GM13976 (cell line): ENCODE measurements around the gene BCAN.

Experiments used
- DNase-seq: peaks from one replicate; pipeline ENCODE4 v3.0.0; 2012; ENCODE audit warnings: low spot score
- in situ Hi-C: fragments of 300-500 bp; cut with MboI; formaldehyde crosslinking; loops from one replicate; pipeline ENCODE4 v1.12.0; 2022; ENCODE audit warnings: low sequenced_read_pairs, mixed read lengths, inconsistent platforms; ENCODE audit not compliant: unreplicated experiment
- TF ChIP-seq, protein P1 (sequence below): IDR thresholded peaks from 2 replicates; pipeline ENCODE4 v1.5.1; 2012; ENCODE audit warnings: borderline replicate concordance, mild to moderate bottlenecking; ENCODE audit not compliant: insufficient read depth; ENCODE audit errors: extremely low read depth, missing control alignments, control extremely low read depth

Gene BCAN

GRCh38 chr1:156646738-156647211 is 4.9 kb downstream of the BCAN start:
- in situ Hi-C loops, result no loop called here
- TF ChIP-seq, protein P1, sequence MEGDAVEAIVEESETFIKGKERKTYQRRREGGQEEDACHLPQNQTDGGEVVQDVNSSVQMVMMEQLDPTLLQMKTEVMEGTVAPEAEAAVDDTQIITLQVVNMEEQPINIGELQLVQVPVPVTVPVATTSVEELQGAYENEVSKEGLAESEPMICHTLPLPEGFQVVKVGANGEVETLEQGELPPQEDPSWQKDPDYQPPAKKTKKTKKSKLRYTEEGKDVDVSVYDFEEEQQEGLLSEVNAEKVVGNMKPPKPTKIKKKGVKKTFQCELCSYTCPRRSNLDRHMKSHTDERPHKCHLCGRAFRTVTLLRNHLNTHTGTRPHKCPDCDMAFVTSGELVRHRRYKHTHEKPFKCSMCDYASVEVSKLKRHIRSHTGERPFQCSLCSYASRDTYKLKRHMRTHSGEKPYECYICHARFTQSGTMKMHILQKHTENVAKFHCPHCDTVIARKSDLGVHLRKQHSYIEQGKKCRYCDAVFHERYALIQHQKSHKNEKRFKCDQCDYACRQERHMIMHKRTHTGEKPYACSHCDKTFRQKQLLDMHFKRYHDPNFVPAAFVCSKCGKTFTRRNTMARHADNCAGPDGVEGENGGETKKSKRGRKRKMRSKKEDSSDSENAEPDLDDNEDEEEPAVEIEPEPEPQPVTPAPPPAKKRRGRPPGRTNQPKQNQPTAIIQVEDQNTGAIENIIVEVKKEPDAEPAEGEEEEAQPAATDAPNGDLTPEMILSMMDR, result no peak
- DNase-seq, result no peak

- TF ChIP-seq, protein P1, result no peak
- in situ Hi-C loops, result no loop called here
- no peak for DNase-seq
Measured at GRCh38 chr1:156647351-156647750, 5.4 kb downstream of the BCAN start.

DNA sequence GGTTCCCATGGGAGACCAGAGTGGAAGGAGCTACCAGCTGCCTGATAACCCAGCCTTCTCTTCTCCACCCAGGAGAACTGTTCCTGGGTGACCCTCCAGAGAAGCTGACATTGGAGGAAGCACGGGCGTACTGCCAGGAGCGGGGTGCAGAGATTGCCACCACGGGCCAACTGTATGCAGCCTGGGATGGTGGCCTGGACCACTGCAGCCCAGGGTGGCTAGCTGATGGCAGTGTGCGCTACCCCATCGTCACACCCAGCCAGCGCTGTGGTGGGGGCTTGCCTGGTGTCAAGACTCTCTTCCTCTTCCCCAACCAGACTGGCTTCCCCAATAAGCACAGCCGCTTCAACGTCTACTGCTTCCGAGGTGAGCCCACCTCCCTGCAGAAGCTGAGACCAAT is 6.6 kb downstream of the BCAN start:
- TF ChIP-seq, protein P1, result no peak
- in situ Hi-C loops, result no loop called here
- DNase-seq, result no peak

GRCh38 chr1:156648951-156649350 is 7.0 kb downstream of the BCAN start:
- in situ Hi-C loops, result no loop called here
- TF ChIP-seq, protein P1, result no peak
- no peak for DNase-seq

- no peak for DNase-seq
- in situ Hi-C loops, result no loop called here
- TF ChIP-seq, protein P1, result no peak
Measured at GRCh38 chr1:156652131-156652991, 10.4 kb downstream of the BCAN start.

GRCh38 chr1:156652992-156653355 is 11.1 kb downstream of the BCAN start:
- no peak for DNase-seq
- in situ Hi-C loops, result no loop called here
- TF ChIP-seq, protein P1, result no peak
